Neural cell (in vitro differentiated cells): ENCODE results near the gene APCDD1.

Source experiments
- CTCF ChIP-seq: fragments of 450-650 bp; IDR thresholded peaks from 2 replicates; pipeline ENCODE4 v1.5.1; 2014; ENCODE audit warnings: antibody characterized with exemption, mild to moderate bottlenecking, moderate library complexity; ENCODE audit not compliant: poor library complexity, severe bottlenecking
- MXI1 ChIP-seq: fragments of 450-650 bp; conservative IDR thresholded peaks from 2 replicates; pipeline ENCODE4 v1.6.1; 2014; ENCODE audit warnings: antibody characterized with exemption, mild to moderate bottlenecking; ENCODE audit not compliant: poor library complexity, severe bottlenecking

GRCh38 chr18:10439898-10440297, 14.5 kb upstream of the APCDD1 start:
- TF ChIP-seq MXI1 = no peak
- no peak for TF ChIP-seq CTCF
